HCT116 (cell line): ENCODE results near the gene MAP9. TPM values are rescaled to one million over a fixed set of nuclear protein-coding genes. Genes with fewer than 3 reads are reported as not detected.
"Not testable (repeated sequence)": the region's sequence is repeated elsewhere in the genome, so short reads cannot be mapped to it uniquely, and the experiment has no call there.

Experiments
- ATAC-seq: fragments of 200-7000 bp; cut with Tn5 transposase; 2 replicates; pipeline ENCODE4 v1.9.1; 2020; ENCODE audit warnings: mild to moderate bottlenecking, moderate library complexity
- BruUV-seq: library from RNA; stranded (reverse); fragments of 400-500 nt; replicated peaks from 2 replicates; lab custom pipeline; 2021; lab: Mats Ljungman, UMichigan
- CTCF ChIA-PET: fragments of 300-600 bp; sonication (Branson Sonifier 250); formaldehyde crosslinking; loops from one replicate; lab custom pipeline; 2021; ENCODE audit warnings: antibody characterized with exemption; lab: Charles Lee
- POLR2A ChIA-PET: fragments of 300-600, 350-600 bp; sonication (Branson Sonifier 250); formaldehyde crosslinking; loops from one replicate; lab custom pipeline; 2021; ENCODE audit warnings: antibody characterized with exemption; lab: Charles Lee
- RAD21 ChIA-PET, 2 experiments: fragments of 300-600 bp; sonication (Branson Sonifier 250); formaldehyde crosslinking; loops; one replicate each; lab custom pipeline; 2023; ENCODE audit warnings: low total read pairs in 2 of 2; ENCODE audit not compliant: uncharacterized antibody in 2 of 2, unreplicated experiment in 2 of 2, low non-redundant PET in 1 of 2; lab: Charles Lee
- DNase-seq: peaks from one replicate; pipeline ENCODE4 v3.0.0-alpha.2; 2010; ENCODE audit warnings: low read depth, low spot score
- H2AFZ ChIP-seq: fragments of 200-600 bp; shearing (Covaris generic), sonication (generic); 2 replicates; pipeline ENCODE4 v1.6.1; 2017; ENCODE audit warnings: low read depth, mixed run types, mixed read lengths, antibody characterized with exemption, low read length; ENCODE audit not compliant: poor library complexity, severe bottlenecking
- H3K27ac ChIP-seq: 2 replicates; pipeline ENCODE4 v1.5.1; 2012; ENCODE audit warnings: low read depth, low read length
- H3K27me3 ChIP-seq: fragments of 200-600 bp; sonication (generic); 2 replicates; pipeline ENCODE4 v1.6.1; 2016; ENCODE audit warnings: mixed run types, low read length, mixed read lengths; ENCODE audit not compliant: insufficient read depth
- H3K36me3 ChIP-seq, 2 experiments: fragments of 200-500 bp in 1 of 2; fragments of 200-600 bp in 1 of 2; sonication (Bioruptor generic) in 1 of 2; sonication (generic) in 1 of 2; 2 replicates each; pipeline versions ENCODE4 v1.5.1 to v1.6.1; 2014 to 2016; ENCODE audit warnings: low read length in 2 of 2, inconsistent platforms in 1 of 2, mixed read lengths in 1 of 2, mixed run types in 1 of 2; ENCODE audit not compliant: insufficient read depth in 2 of 2, control insufficient read depth in 1 of 2
- H3K4me1 ChIP-seq, 2 experiments: fragments of 200-600 bp in 1 of 2; sonication (generic) in 1 of 2; 2 replicates each; pipeline versions ENCODE4 v1.5.1 to v1.6.1; 2012 to 2017; ENCODE audit warnings: low read length in 2 of 2, inconsistent platforms in 1 of 2, mild to moderate bottlenecking in 1 of 2, mixed read lengths in 1 of 2, mixed run types in 1 of 2, moderate library complexity in 1 of 2; ENCODE audit not compliant: insufficient read depth in 2 of 2, control insufficient read depth in 1 of 2
- H3K4me2 ChIP-seq: fragments of 200-600 bp; sonication (generic); 2 replicates; pipeline ENCODE4 v1.6.1; 2017; ENCODE audit warnings: mixed run types, low read length, mixed read lengths
- H3K4me3 ChIP-seq, 2 experiments: fragments of 200-600 bp in 1 of 2; sonication (generic) in 1 of 2; replicated peaks in 1 of 2; 2 replicates each; pipeline ENCODE4 v1.5.1; 2011 to 2016; ENCODE audit warnings: low read length in 2 of 2, control low read depth in 1 of 2, low read depth in 1 of 2, mild to moderate bottlenecking in 1 of 2, mixed read lengths in 1 of 2, mixed run types in 1 of 2
- H3K79me2 ChIP-seq: fragments of 200-600 bp; sonication (generic); 2 replicates; pipeline ENCODE4 v1.6.1; 2017; ENCODE audit warnings: mild to moderate bottlenecking, mixed run types, low read length, moderate library complexity, mixed read lengths; ENCODE audit not compliant: insufficient read depth
- H3K9ac ChIP-seq: fragments of 200-600 bp; sonication (generic); 2 replicates; pipeline ENCODE4 v1.6.1; 2016; ENCODE audit warnings: low read length, mixed read lengths
- H3K9me2 ChIP-seq: fragments of 200-600 bp; sonication (generic), shearing (Covaris generic); 2 replicates; pipeline ENCODE4 v1.6.1; 2017; ENCODE audit warnings: mixed run types, mild to moderate bottlenecking, moderate library complexity; ENCODE audit not compliant: insufficient read depth
- H3K9me3 ChIP-seq, 2 experiments: fragments of 200-500 bp in 1 of 2; fragments of 200-600 bp in 1 of 2; sonication (Bioruptor generic) in 1 of 2; sonication (generic) in 1 of 2; 2 replicates each; pipeline ENCODE4 v1.6.1; 2014 to 2017; ENCODE audit warnings: low read length in 2 of 2, mixed read lengths in 2 of 2, inconsistent platforms in 1 of 2, low read depth in 1 of 2, mild to moderate bottlenecking in 1 of 2, mixed run types in 1 of 2, moderate library complexity in 1 of 2; ENCODE audit not compliant: control insufficient read depth in 1 of 2, insufficient read depth in 1 of 2
- H4K20me1 ChIP-seq: fragments of 200-600 bp; sonication (generic), shearing (Covaris generic); 2 replicates; pipeline ENCODE4 v1.6.1; 2017; ENCODE audit warnings: mixed run types, mild to moderate bottlenecking, moderate library complexity; ENCODE audit not compliant: insufficient read depth
- ATF3 ChIP-seq: IDR thresholded peaks from 2 replicates; pipeline ENCODE4 v1.6.1; 2012
- CEBPB ChIP-seq: IDR thresholded peaks from 2 replicates; pipeline ENCODE4 v1.6.1; 2012; ENCODE audit warnings: low read depth
- ELF1 ChIP-seq: IDR thresholded peaks from 2 replicates; pipeline ENCODE4 v1.6.1; 2012; ENCODE audit warnings: low read depth, borderline replicate concordance
- EZH2 ChIP-seq: fragments of 200-600 bp; sonication (generic); IDR thresholded peaks from 2 replicates; pipeline ENCODE4 v1.6.1; 2017; ENCODE audit warnings: antibody characterized with exemption, mixed run types
- EZH2phosphoT487 ChIP-seq: fragments of 200-600 bp; IDR thresholded peaks from 2 replicates; pipeline ENCODE4 v1.6.1; 2018; ENCODE audit warnings: antibody characterized with exemption, borderline replicate concordance
- MAX ChIP-seq: IDR thresholded peaks from 2 replicates; pipeline ENCODE4 v1.6.1; 2012
- RAD21 ChIP-seq: IDR thresholded peaks from 2 replicates; pipeline ENCODE4 v1.6.1; 2012; ENCODE audit warnings: low read depth, mild to moderate bottlenecking
- SP1 ChIP-seq: IDR thresholded peaks from 2 replicates; pipeline ENCODE4 v1.6.1; 2012; ENCODE audit warnings: low read depth
- SRF ChIP-seq: IDR thresholded peaks from 2 replicates; pipeline ENCODE4 v1.6.1; 2012; ENCODE audit warnings: low read depth
- ZFX ChIP-seq: fragments of 450-650 bp; IDR thresholded peaks from 2 replicates; pipeline ENCODE4 v1.6.1; 2017
- ZNF274 ChIP-seq: fragments of 200-500 bp; sonication (Bioruptor generic); IDR thresholded peaks from 2 replicates; pipeline ENCODE4 v1.6.1; 2014; ENCODE audit warnings: mild to moderate bottlenecking, low read depth, low read length, inconsistent platforms
- intact Hi-C: fragments of 100-400 bp; cut with micrococcal nuclease; formaldehyde crosslinking; loops from 2 replicates; pipeline ENCODE4 v1.10.0; 2022
- total RNA-seq: library from RNA; stranded (reverse); gene quantifications from one replicate; pipeline ENCODE4 v1.2.1, GENCODE V29; 2021; ENCODE audit not compliant: unreplicated experiment

MAP9 gene
- total RNA-seq, 1 experiment from 2014 or later = 0.32 TPM

- Histone ChIP-seq H3K27me3 (no peaks in the 10 kb centered on the region), H2AFZ (no peak overlapping the region), H3K4me1 (no peaks in the 10 kb centered on the region), H3K9ac (no peak overlapping the region), H3K4me3 (no peak overlapping the region), H3K4me2 (no peak overlapping the region), H3K9me2 (no peaks in the 10 kb centered on the region), H3K36me3 (no peaks in the 10 kb centered on the region), H4K20me1 (no peaks in the 10 kb centered on the region), H3K9me3 (no peaks in the 10 kb centered on the region), H3K79me2 (no peaks in the 10 kb centered on the region), H3K27ac (no peak overlapping the region)
- BruUV-seq = no TSS peak
- intact Hi-C loops = no loop called here
- DNase-seq = no peak
- TF ChIP-seq EZH2phosphoT487 (no peak), SRF (no peak), CEBPB (no peak), ZNF274 (no peak), RAD21 (no peak), ATF3 (no peak), SP1 (no peak), ELF1 (no peak), MAX (no peak), ZFX (no peak), EZH2 (no peak)
- POLR2A ChIA-PET = no interaction called here
- CTCF ChIA-PET = no interaction called here
- RAD21 ChIA-PET = no interaction called here
- ATAC-seq = no peak
These were observed 57.2 kb downstream of the MAP9 start for GRCh38 chr4:155319516-155319915.

- H3K79me2 ChIP-seq, H3K27ac ChIP-seq, H3K4me2 ChIP-seq, H3K4me1 ChIP-seq, H3K4me3 ChIP-seq, POLR2A ChIA-PET, RAD21 ChIA-PET, H3K27me3 ChIP-seq, H4K20me1 ChIP-seq, H3K36me3 ChIP-seq, H3K9me2 ChIP-seq, BruUV-seq, ATAC-seq, intact Hi-C loops, H2AFZ ChIP-seq, H3K9ac ChIP-seq, DNase-seq, CTCF ChIA-PET, H3K9me3 ChIP-seq: not testable (repeated sequence)
These were observed 64.7 kb downstream of the MAP9 start for GRCh38 chr4:155312027-155312426.
